IMR-90 (cell line): ENCODE measurements around the gene YBX1. TPM values are rescaled to one million over a fixed set of nuclear protein-coding genes. Genes with fewer than 3 reads are reported as not detected.

Experiments used
- ATAC-seq: fragments of 200-7000 bp; cut with Tn5 transposase; 2 replicates; pipeline ENCODE4 v1.9.1; 2020; ENCODE audit warnings: low read depth, mild to moderate bottlenecking, moderate library complexity
- BruUV-seq: library from RNA; stranded (reverse); fragments of 400-500 nt; replicated peaks from 2 replicates; lab custom pipeline; 2021; lab: Mats Ljungman, UMichigan
- CTCF ChIA-PET: fragments of 300-600 bp; formaldehyde crosslinking; extraction: SDS; loops from one replicate; lab custom pipeline; 2021; ENCODE audit warnings: antibody characterized with exemption; lab: Yijun Ruan, JAX
- POLR2A ChIA-PET: fragments of 300-600 bp; sonication (Branson Sonifier 250); formaldehyde crosslinking; loops from one replicate; lab custom pipeline; 2022; ENCODE audit warnings: antibody characterized with exemption; ENCODE audit not compliant: unreplicated experiment; lab: Charles Lee
- DNase-seq: peaks from one replicate; pipeline ENCODE4 v3.0.0; 2013
- H2AFZ ChIP-seq: replicated peaks from 2 replicates; pipeline ENCODE3; 2013; ENCODE audit warnings: low read length, mild to moderate bottlenecking; ENCODE audit not compliant: poor library complexity
- H2AK5ac ChIP-seq: 2 replicates; pipeline ENCODE4 v1.6.1; 2013; ENCODE audit warnings: low read depth, low read length, inconsistent platforms
- H2AK9ac ChIP-seq: replicated peaks from 2 replicates; pipeline ENCODE3; 2013; ENCODE audit warnings: mild to moderate bottlenecking, low read depth, low read length, moderate library complexity; ENCODE audit not compliant: poor library complexity
- H2BK120ac ChIP-seq: 2 replicates; pipeline ENCODE4 v1.6.1; 2013; ENCODE audit warnings: low read depth, low read length, inconsistent platforms
- H2BK15ac ChIP-seq: 3 replicates; pipeline ENCODE4 v1.6.1; 2013; ENCODE audit warnings: low read depth, low read length, inconsistent platforms
- H2BK20ac ChIP-seq: 2 replicates; pipeline ENCODE4 v1.6.1; 2013; ENCODE audit warnings: low read depth, mild to moderate bottlenecking, inconsistent platforms, low read length, moderate library complexity
- H2BK5ac ChIP-seq: 2 replicates; pipeline ENCODE4 v1.6.1; 2013; ENCODE audit warnings: mild to moderate bottlenecking, low read depth, low read length, inconsistent platforms; ENCODE audit not compliant: poor library complexity, severe bottlenecking
- H3K14ac ChIP-seq: replicated peaks from 2 replicates; pipeline ENCODE4 v1.6.1; 2013; ENCODE audit warnings: low read depth, low read length, inconsistent platforms
- H3K18ac ChIP-seq: 2 replicates; pipeline ENCODE4 v1.6.1; 2013; ENCODE audit warnings: low read depth, low read length, control low read depth
- H3K23ac ChIP-seq: 2 replicates; pipeline ENCODE4 v1.6.1; 2013; ENCODE audit warnings: low read depth, low read length, inconsistent platforms
- H3K27ac ChIP-seq: 2 replicates; pipeline ENCODE4 v1.5.1; 2013; ENCODE audit warnings: mild to moderate bottlenecking, control low read depth, low read length; ENCODE audit not compliant: insufficient read depth
- H3K27me3 ChIP-seq: 2 replicates; pipeline ENCODE4 v1.6.1; 2013; ENCODE audit warnings: low read length; ENCODE audit not compliant: control insufficient read depth, insufficient read depth
- H3K36me3 ChIP-seq: 2 replicates; pipeline ENCODE4 v1.6.1; 2013; ENCODE audit warnings: low read length, mixed read lengths; ENCODE audit not compliant: control insufficient read depth, insufficient read depth
- H3K4ac ChIP-seq: 2 replicates; pipeline ENCODE4 v1.6.1; 2013; ENCODE audit warnings: low read depth, low read length, inconsistent platforms
- H3K4me1 ChIP-seq: 2 replicates; pipeline ENCODE4 v1.6.1; 2013; ENCODE audit warnings: low read length, mixed read lengths; ENCODE audit not compliant: control insufficient read depth, insufficient read depth
- H3K4me2 ChIP-seq: 2 replicates; pipeline ENCODE4 v1.6.1; 2013; ENCODE audit warnings: low read depth, mild to moderate bottlenecking, control low read depth, low read length, moderate library complexity
- H3K4me3 ChIP-seq: 2 replicates; pipeline ENCODE4 v1.5.1; 2013; ENCODE audit warnings: low read depth, mild to moderate bottlenecking, control low read depth, low read length, moderate library complexity; ENCODE audit not compliant: insufficient read depth
- H3K56ac ChIP-seq: 2 replicates; pipeline ENCODE4 v1.6.1; 2013; ENCODE audit warnings: low read length, inconsistent platforms; ENCODE audit not compliant: insufficient read depth; ENCODE audit errors: extremely low read depth
- H3K79me1 ChIP-seq, 2 experiments: 2 replicates each; pipeline ENCODE4 v1.6.1; 2013; ENCODE audit warnings: low read length in 2 of 2, inconsistent platforms in 1 of 2, low read depth in 1 of 2
- H3K9ac ChIP-seq: 2 replicates; pipeline ENCODE4 v1.6.1; 2013; ENCODE audit warnings: low read depth, low read length, control low read depth
- H3K9me1 ChIP-seq: 2 replicates; pipeline ENCODE4 v1.6.1; 2013; ENCODE audit warnings: low read length, inconsistent platforms; ENCODE audit not compliant: insufficient read depth
- H3K9me3 ChIP-seq: 2 replicates; pipeline ENCODE4 v1.6.1; 2013; ENCODE audit warnings: low read length; ENCODE audit not compliant: control insufficient read depth, insufficient read depth
- H4K20me1 ChIP-seq: 2 replicates; pipeline ENCODE4 v1.6.1; 2013; ENCODE audit warnings: low read length, inconsistent platforms; ENCODE audit not compliant: insufficient read depth
- H4K5ac ChIP-seq: 2 replicates; pipeline ENCODE4 v1.6.1; 2013; ENCODE audit warnings: mild to moderate bottlenecking, low read depth, low read length, control low read depth
- H4K8ac ChIP-seq, 2 experiments: 2 replicates each; pipeline ENCODE4 v1.6.1; 2013; ENCODE audit warnings: low read depth in 2 of 2, low read length in 2 of 2, control low read depth in 1 of 2, inconsistent platforms in 1 of 2
- H4K91ac ChIP-seq: 2 replicates; pipeline ENCODE4 v1.6.1; 2013; ENCODE audit warnings: low read depth, low read length, inconsistent platforms; ENCODE audit not compliant: insufficient read depth
- CEBPB ChIP-seq: IDR thresholded peaks from 2 replicates; pipeline ENCODE4 v1.6.1; 2012; ENCODE audit warnings: low read depth, low read length, improper control_type of control experiment
- RAD21 ChIP-seq: IDR thresholded peaks from 2 replicates; pipeline ENCODE4 v1.6.1; 2012; ENCODE audit warnings: low read length, improper control_type of control experiment
- WGBS, 2 experiments: methylation state at CpG; one replicate each; pipeline versions ENCODE4 v1.1.5 to v1.1.7; 2013; ENCODE audit warnings: missing lambda C conversion rate in 2 of 2; ENCODE audit not compliant: insufficient read length in 1 of 2; ENCODE audit errors: extremely low coverage in 2 of 2; 5-methylcytosine and 5-hydroxymethylcytosine counted together
- dilution Hi-C: fragments of 300-500 bp; cut with HindIII; formaldehyde crosslinking; loops from one replicate; pipeline ENCODE4 v1.14.3; 2018; ENCODE audit warnings: low sequenced_read_pairs; ENCODE audit not compliant: unreplicated experiment
- in situ Hi-C: fragments of 300-500 bp; cut with MboI; formaldehyde crosslinking; loops from 3 replicates; pipeline ENCODE4 v1.14.3; 2019; ENCODE audit warnings: low sequenced_read_pairs, inconsistent platforms, mixed read lengths
- intact Hi-C: fragments of 100-400 bp; cut with micrococcal nuclease; formaldehyde crosslinking; loops from 2 replicates; pipeline ENCODE4 v1.10.0; 2022
- polyA plus RNA-seq, 3 experiments: library from polyadenylated mRNA; depleted of rRNA; stranded (reverse); fragments of >200 nt; gene quantifications; 2 replicates each; pipeline ENCODE4 v1.2.3, GENCODE V29; 2012; ENCODE audit warnings: low replicate concordance in 1 of 3
- total RNA-seq: library from RNA; depleted of rRNA; stranded (reverse); fragments of >200 nt; gene quantifications from 2 replicates; pipeline ENCODE4 v1.2.3, GENCODE V29; 2012

The YBX1 gene
- total and polyA plus RNA-seq, 2 of the 4 experiments (the other 2 are of a cell fraction) = 605 to 843 TPM

GRCh38 chr1:42679364-42679983 lies 2.7 kb upstream of the YBX1 start:
- H3K23ac ChIP-seq = no peak overlapping the region
- TF ChIP-seq CEBPB (peak; percentile 57), RAD21 (no peak)
- no peak overlapping the region for H3K56ac ChIP-seq
- H3K4me2 ChIP-seq = no peak overlapping the region; the same call in none of the 2 replicates
- in situ Hi-C loops (no loop called here), intact Hi-C loops (no loop called here), dilution Hi-C loops (no loop called here)
- no peak overlapping the region for H4K8ac ChIP-seq
- peaks cover 4% of the 10 kb centered on the region for H3K9me1 ChIP-seq
- peaks cover 17% of the 10 kb centered on the region for H4K20me1 ChIP-seq
- H3K4ac ChIP-seq = no peak overlapping the region
- H3K9ac ChIP-seq = no peak overlapping the region
- H3K79me1 ChIP-seq = peaks cover 12 to 19% of the 10 kb centered on the region in 2 experiments
- H3K18ac ChIP-seq = no peak overlapping the region
- DNase-seq = peak; percentile 67
- POLR2A ChIA-PET = no interaction called here
- no peak overlapping the region for H2AK9ac ChIP-seq
- CTCF ChIA-PET = interaction anchor here (0.8 kb wide), 1 partner anchor 10 kb away, joined by 3 read pairs; no protein-coding TSS in a partner anchor
- H3K14ac ChIP-seq = no peak overlapping the region
- H2AK5ac ChIP-seq = no peak overlapping the region
- no peak overlapping the region for H2BK5ac ChIP-seq
- BruUV-seq = no TSS peak
- H3K4me3 ChIP-seq = no peak overlapping the region
- no peak overlapping the region for H2BK15ac ChIP-seq
- H4K5ac ChIP-seq = no peak overlapping the region
- H3K27me3 ChIP-seq = no peaks in the 10 kb centered on the region
- 94% methylated on average over 3 of the region's 10 CpGs; no CpG with 5 or more reads in 1 of the 2 experiments for WGBS, 2 experiments
- H3K4me1 ChIP-seq = peaks cover 6% of the 10 kb centered on the region; the same call in 1 of the 2 replicates
- no peak overlapping the region for H4K91ac ChIP-seq
- ATAC-seq = no peak
- H2BK120ac ChIP-seq = no peak overlapping the region
- H3K9me3 ChIP-seq = no peaks in the 10 kb centered on the region
- H2BK20ac ChIP-seq = no peak overlapping the region
- H2AFZ ChIP-seq = no peak overlapping the region
- no peak overlapping the region for H3K27ac ChIP-seq
- peaks cover 8% of the 10 kb centered on the region for H3K36me3 ChIP-seq
